K562 (cell line): ENCODE data around the gene SNIP1. TPM values are rescaled to one million over a fixed set of nuclear protein-coding genes. Genes with fewer than 3 reads are reported as not detected.

Source experiments
- BRD9 ChIP-seq: fragments of 450-650 bp; IDR thresholded peaks from 2 replicates; pipeline ENCODE4 v1.6.1; 2018; ENCODE audit warnings: low read depth; ENCODE audit not compliant: partially characterized antibody
- CSDE1 ChIP-seq, 2 experiments: fragments of 450-650 bp; IDR thresholded peaks; 2 replicates each; pipeline ENCODE4 v1.6.1; 2016; ENCODE audit warnings: mild to moderate bottlenecking in 1 of 2
- ESRRB ChIP-seq: fragments of 250-450 bp; sonication (Bioruptor Pico); IDR thresholded peaks from 2 replicates; pipeline ENCODE4 v1.5.0; 2020; ENCODE audit warnings: mild to moderate bottlenecking, moderate library complexity, borderline replicate concordance
- FOSL1 ChIP-seq: fragments of 200-800 bp; sonication (Bioruptor generic); conservative IDR thresholded peaks from 2 replicates; pipeline ENCODE4 v1.6.1; 2016; ENCODE audit warnings: missing genetic modification characterization, missing compliant biosample characterization
- FOXA3 ChIP-seq, 2 experiments: fragments of 450-650 bp in 1 of 2; sonication (generic) in 1 of 2; formaldehyde crosslinking; IDR thresholded peaks in 1 of 2; conservative IDR thresholded peaks in 1 of 2; 2 replicates each; pipeline versions ENCODE4 v1.4.0 to v1.8.0; 2020 to 2022; ENCODE audit warnings: mild to moderate bottlenecking in 2 of 2, missing genetic modification reagents in 1 of 2
- POLR2AphosphoS2 ChIP-seq: IDR thresholded peaks from 2 replicates; pipeline ENCODE4 v1.6.1; 2012; ENCODE audit warnings: low read length, improper control_type of control experiment
- POLR2B ChIP-seq: fragments of 450-650 bp; IDR thresholded peaks from 2 replicates; pipeline ENCODE4 v1.6.1; 2018; ENCODE audit warnings: low read depth; ENCODE audit not compliant: partially characterized antibody
- PTBP1 ChIP-seq: fragments of 200-400 bp; formaldehyde crosslinking; IDR thresholded peaks from 2 replicates; pipeline ENCODE4 v1.6.1; 2017; ENCODE audit warnings: low read depth, low read length
- RBBP5 ChIP-seq: fragments of 200-600 bp; sonication (generic); IDR thresholded peaks from 2 replicates; pipeline ENCODE4 v1.6.1; 2012; ENCODE audit warnings: borderline replicate concordance, mild to moderate bottlenecking, low read length, control low read depth, inconsistent platforms; ENCODE audit not compliant: insufficient read depth, poor library complexity, severe bottlenecking
- SOX6 ChIP-seq: fragments of 450-650 bp; IDR thresholded peaks from 2 replicates; pipeline ENCODE4 v1.6.1; 2014; ENCODE audit warnings: mild to moderate bottlenecking
- SREBF1 ChIP-seq: fragments of 150-350 bp; IDR thresholded peaks from 2 replicates; pipeline ENCODE4 v1.6.1; 2014; ENCODE audit warnings: antibody characterized with exemption, low read depth, low read length, borderline replicate concordance
- SRF ChIP-seq, 2 experiments: fragments of 250-450, 450-650 bp in 1 of 2; sonication (Bioruptor Pico) in 1 of 2; sonication (generic) in 1 of 2; formaldehyde crosslinking; IDR thresholded peaks; 2 replicates each; pipeline versions ENCODE4 v1.5.0 to v1.5.1; 2020 to 2022; ENCODE audit warnings: mild to moderate bottlenecking in 1 of 2, missing genetic modification reagents in 1 of 2
- TARDBP ChIP-seq: fragments of 450-650 bp; IDR thresholded peaks from 2 replicates; pipeline ENCODE4 v1.6.1; 2016
- U2AF2 ChIP-seq: fragments of 200-400 bp; formaldehyde crosslinking; optimal IDR thresholded peaks from 2 replicates; pipeline ENCODE3; 2017; ENCODE audit warnings: low read depth, mild to moderate bottlenecking, low read length
- ZKSCAN3 ChIP-seq: fragments of 250-450 bp; sonication (Bioruptor Pico); IDR thresholded peaks from 2 replicates; pipeline ENCODE4 v1.4.0; 2020
- polyA plus RNA-seq, 8 experiments: library from polyadenylated mRNA; depleted of rRNA in 4 of 8; stranded (reverse) in 5 of 8; unstranded in 3 of 8; fragments of >200 nt; fragmentation: Nextera tagmentation in 2 of 8; fragmentation: Illumina TruSeq in 1 of 8; extraction: Ambion mirVana in 2 of 8; extraction: Trizol in 1 of 8; gene quantifications; 2 replicates each; pipeline versions ENCODE4 v1.2.1 to v1.2.3, GENCODE V29; 2011 to 2014; ENCODE audit warnings: inconsistent platforms in 1 of 8, missing spikeins in 1 of 8
- total RNA-seq, 7 experiments: library from RNA; depleted of rRNA in 6 of 7; stranded (reverse); fragments of >200 nt in 6 of 7; fragmentation: Illumina TruSeq in 2 of 7; extraction: Trizol in 2 of 7; gene quantifications; 2 replicates each; pipeline versions ENCODE4 v1.2.1 to v1.2.3, GENCODE V29; 2011 to 2021; ENCODE audit warnings: low replicate concordance in 1 of 7
- TF ChIP-seq, protein P1 (sequence below): sonication (generic); formaldehyde crosslinking; IDR thresholded peaks from 2 replicates; pipeline ENCODE4 v1.8.0; 2023; ENCODE audit warnings: mild to moderate bottlenecking, missing genetic modification reagents
- TF ChIP-seq, protein P2 (sequence below): fragments of 450-650 bp; IDR thresholded peaks from 2 replicates; pipeline ENCODE4 v1.6.1; 2016; ENCODE audit warnings: low read depth, mild to moderate bottlenecking, moderate library complexity
- TF ChIP-seq, protein P3 (sequence below): sonication (generic); formaldehyde crosslinking; IDR thresholded peaks from 2 replicates; pipeline ENCODE4 v1.8.1; 2023; ENCODE audit warnings: missing genetic modification reagents, mild to moderate bottlenecking, borderline replicate concordance

The SNIP1 gene
- total and polyA plus RNA-seq, 9 of the 15 experiments (the other 6 are each of a cell fraction or from before 2014, with no cell fraction given) = 2.9 to 25.9 (median 14.6) TPM

DNA sequence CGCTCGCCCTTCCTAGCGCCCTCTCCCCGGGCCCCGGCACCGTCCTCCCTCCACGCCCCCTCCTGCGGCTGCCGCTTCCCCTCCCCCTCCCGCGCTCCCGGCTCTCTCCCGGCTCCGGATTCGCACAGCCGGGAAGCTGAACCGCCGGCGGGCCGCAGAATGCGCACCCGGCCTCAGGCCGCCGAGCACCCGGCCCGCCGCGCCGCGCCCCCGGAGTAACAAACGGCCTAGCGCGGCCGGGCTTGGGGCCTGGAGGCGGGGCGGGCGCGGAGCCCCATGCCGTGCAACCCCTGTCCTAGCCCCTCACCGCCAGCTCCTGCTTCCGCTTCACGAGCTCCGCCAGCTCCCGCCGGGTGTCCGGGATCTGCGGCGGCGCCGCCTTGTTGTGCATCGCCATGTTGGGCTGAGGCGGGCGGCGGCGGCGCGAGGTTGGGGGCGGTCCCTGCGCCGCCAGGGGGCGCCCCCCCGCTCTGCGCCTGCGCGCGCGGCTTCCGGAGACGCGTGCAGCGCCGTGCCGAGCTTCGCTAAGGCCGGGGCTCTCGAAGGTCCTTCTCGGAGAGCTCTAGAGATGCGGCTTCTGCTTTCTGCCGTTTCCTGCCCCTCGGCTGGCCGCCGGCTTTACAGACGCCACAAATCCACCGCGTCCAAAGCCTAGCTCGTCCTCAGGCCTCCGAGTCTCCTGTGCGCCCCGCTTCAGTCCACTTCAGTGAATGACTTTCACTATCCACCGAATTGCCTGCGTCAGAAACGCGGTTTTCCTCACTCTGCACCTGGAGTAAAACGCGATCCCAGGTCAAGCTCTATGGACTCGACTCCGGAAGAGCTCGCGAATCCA, 39.5 kb downstream of the SNIP1 start, which contains the start of gene MEAF6 (continued):
- TF ChIP-seq, protein P1, sequence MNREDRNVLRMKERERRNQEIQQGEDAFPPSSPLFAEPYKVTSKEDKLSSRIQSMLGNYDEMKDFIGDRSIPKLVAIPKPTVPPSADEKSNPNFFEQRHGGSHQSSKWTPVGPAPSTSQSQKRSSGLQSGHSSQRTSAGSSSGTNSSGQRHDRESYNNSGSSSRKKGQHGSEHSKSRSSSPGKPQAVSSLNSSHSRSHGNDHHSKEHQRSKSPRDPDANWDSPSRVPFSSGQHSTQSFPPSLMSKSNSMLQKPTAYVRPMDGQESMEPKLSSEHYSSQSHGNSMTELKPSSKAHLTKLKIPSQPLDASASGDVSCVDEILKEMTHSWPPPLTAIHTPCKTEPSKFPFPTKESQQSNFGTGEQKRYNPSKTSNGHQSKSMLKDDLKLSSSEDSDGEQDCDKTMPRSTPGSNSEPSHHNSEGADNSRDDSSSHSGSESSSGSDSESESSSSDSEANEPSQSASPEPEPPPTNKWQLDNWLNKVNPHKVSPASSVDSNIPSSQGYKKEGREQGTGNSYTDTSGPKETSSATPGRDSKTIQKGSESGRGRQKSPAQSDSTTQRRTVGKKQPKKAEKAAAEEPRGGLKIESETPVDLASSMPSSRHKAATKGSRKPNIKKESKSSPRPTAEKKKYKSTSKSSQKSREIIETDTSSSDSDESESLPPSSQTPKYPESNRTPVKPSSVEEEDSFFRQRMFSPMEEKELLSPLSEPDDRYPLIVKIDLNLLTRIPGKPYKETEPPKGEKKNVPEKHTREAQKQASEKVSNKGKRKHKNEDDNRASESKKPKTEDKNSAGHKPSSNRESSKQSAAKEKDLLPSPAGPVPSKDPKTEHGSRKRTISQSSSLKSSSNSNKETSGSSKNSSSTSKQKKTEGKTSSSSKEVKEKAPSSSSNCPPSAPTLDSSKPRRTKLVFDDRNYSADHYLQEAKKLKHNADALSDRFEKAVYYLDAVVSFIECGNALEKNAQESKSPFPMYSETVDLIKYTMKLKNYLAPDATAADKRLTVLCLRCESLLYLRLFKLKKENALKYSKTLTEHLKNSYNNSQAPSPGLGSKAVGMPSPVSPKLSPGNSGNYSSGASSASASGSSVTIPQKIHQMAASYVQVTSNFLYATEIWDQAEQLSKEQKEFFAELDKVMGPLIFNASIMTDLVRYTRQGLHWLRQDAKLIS (CRISPR knock-in tag) = no peak
- TF ChIP-seq SOX6 (peak; percentile 58; the same call in 1 of the 2 replicates), SREBF1 (no peak), FOXA3 (CRISPR knock-in tag; conservative IDR thresholded peaks at IDR 0.05 in 1 of 2, IDR thresholded peaks at IDR 0.05 in 1 of 2) (no peak), TARDBP (0 out of 2 replicates have a peak, but pooled peaks have one; percentile 60), RBBP5 (peak; percentile 93), SRF (CRISPR knock-in tag; IDR thresholded peaks at IDR 0.05) (no peak), BRD9 (no peak), ESRRB (CRISPR knock-in tag) (no peak), POLR2AphosphoS2 (no peak; the same call in 1 of the 2 replicates), PTBP1 (no peak), ZKSCAN3 (CRISPR knock-in tag) (no peak), POLR2B (peak; percentile 91), U2AF2 (no peak), CSDE1 (IDR thresholded peaks at IDR 0.05) (no peak), FOSL1 (tag) (no peak)
- TF ChIP-seq, protein P2, sequence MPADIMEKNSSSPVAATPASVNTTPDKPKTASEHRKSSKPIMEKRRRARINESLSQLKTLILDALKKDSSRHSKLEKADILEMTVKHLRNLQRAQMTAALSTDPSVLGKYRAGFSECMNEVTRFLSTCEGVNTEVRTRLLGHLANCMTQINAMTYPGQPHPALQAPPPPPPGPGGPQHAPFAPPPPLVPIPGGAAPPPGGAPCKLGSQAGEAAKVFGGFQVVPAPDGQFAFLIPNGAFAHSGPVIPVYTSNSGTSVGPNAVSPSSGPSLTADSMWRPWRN = no peak
- TF ChIP-seq, protein P3, sequence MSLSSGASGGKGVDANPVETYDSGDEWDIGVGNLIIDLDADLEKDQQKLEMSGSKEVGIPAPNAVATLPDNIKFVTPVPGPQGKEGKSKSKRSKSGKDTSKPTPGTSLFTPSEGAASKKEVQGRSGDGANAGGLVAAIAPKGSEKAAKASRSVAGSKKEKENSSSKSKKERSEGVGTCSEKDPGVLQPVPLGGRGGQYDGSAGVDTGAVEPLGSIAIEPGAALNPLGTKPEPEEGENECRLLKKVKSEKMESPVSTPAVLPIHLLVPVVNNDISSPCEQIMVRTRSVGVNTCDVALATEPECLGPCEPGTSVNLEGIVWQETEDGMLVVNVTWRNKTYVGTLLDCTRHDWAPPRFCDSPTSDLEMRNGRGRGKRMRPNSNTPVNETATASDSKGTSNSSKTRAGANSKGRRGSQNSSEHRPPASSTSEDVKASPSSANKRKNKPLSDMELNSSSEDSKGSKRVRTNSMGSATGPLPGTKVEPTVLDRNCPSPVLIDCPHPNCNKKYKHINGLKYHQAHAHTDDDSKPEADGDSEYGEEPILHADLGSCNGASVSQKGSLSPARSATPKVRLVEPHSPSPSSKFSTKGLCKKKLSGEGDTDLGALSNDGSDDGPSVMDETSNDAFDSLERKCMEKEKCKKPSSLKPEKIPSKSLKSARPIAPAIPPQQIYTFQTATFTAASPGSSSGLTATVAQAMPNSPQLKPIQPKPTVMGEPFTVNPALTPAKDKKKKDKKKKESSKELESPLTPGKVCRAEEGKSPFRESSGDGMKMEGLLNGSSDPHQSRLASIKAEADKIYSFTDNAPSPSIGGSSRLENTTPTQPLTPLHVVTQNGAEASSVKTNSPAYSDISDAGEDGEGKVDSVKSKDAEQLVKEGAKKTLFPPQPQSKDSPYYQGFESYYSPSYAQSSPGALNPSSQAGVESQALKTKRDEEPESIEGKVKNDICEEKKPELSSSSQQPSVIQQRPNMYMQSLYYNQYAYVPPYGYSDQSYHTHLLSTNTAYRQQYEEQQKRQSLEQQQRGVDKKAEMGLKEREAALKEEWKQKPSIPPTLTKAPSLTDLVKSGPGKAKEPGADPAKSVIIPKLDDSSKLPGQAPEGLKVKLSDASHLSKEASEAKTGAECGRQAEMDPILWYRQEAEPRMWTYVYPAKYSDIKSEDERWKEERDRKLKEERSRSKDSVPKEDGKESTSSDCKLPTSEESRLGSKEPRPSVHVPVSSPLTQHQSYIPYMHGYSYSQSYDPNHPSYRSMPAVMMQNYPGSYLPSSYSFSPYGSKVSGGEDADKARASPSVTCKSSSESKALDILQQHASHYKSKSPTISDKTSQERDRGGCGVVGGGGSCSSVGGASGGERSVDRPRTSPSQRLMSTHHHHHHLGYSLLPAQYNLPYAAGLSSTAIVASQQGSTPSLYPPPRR (CRISPR knock-in tag) = peak; percentile 76; the same call in 1 of the 2 replicates
